Osteoblast (primary cell): ENCODE results near the gene CTXN2. TPM values are rescaled to one million over a fixed set of nuclear protein-coding genes. Genes with fewer than 3 reads are reported as not detected.

Experiments
- DNase-seq: peaks from one replicate; pipeline ENCODE4 v3.0.0; 2011; ENCODE audit warnings: low spot score, mixed read lengths; ENCODE audit not compliant: insufficient read length; ENCODE audit errors: missing footprints
- H2AFZ ChIP-seq: 2 replicates; pipeline ENCODE4 v1.6.0; 2011; ENCODE audit warnings: mild to moderate bottlenecking, low read length
- H3K27ac ChIP-seq: 2 replicates; pipeline ENCODE4 v1.5.1; 2011; ENCODE audit warnings: mild to moderate bottlenecking, low read depth, low read length, moderate library complexity
- H3K27me3 ChIP-seq: 2 replicates; pipeline ENCODE4 v1.6.0; 2012; ENCODE audit warnings: mild to moderate bottlenecking, control low read depth, inconsistent platforms, low read length, moderate library complexity; ENCODE audit not compliant: insufficient read depth
- H3K36me3 ChIP-seq: 2 replicates; pipeline ENCODE4 v1.5.1; 2011; ENCODE audit warnings: mild to moderate bottlenecking, low read length, control low read depth, moderate library complexity; ENCODE audit not compliant: insufficient read depth
- H3K4me1 ChIP-seq: 2 replicates; pipeline ENCODE4 v1.5.1; 2011; ENCODE audit warnings: mild to moderate bottlenecking, low read length, control low read depth, moderate library complexity; ENCODE audit not compliant: insufficient read depth
- H3K4me2 ChIP-seq: 2 replicates; pipeline ENCODE4 v1.6.0; 2011; ENCODE audit warnings: mild to moderate bottlenecking, low read length; ENCODE audit not compliant: insufficient read depth
- H3K4me3 ChIP-seq: fragments of 200-600 bp; sonication (generic); 3 replicates; pipeline ENCODE4 v1.5.1; 2012; ENCODE audit warnings: mild to moderate bottlenecking, low read length, inconsistent platforms; ENCODE audit not compliant: insufficient read depth
- H3K79me2 ChIP-seq: 2 replicates; pipeline ENCODE4 v1.6.0; 2012; ENCODE audit warnings: mild to moderate bottlenecking, low read length, control low read depth, inconsistent platforms; ENCODE audit not compliant: insufficient read depth
- H3K9me3 ChIP-seq: 2 replicates; pipeline ENCODE4 v1.5.1; 2011; ENCODE audit warnings: low read depth, low read length, control low read depth
- H4K20me1 ChIP-seq: 2 replicates; pipeline ENCODE4 v1.6.0; 2012; ENCODE audit warnings: mild to moderate bottlenecking, low read length, control low read depth; ENCODE audit not compliant: insufficient read depth
- total RNA-seq: library from RNA; depleted of rRNA; stranded (reverse); fragments of >200 nt; gene quantifications from 2 replicates; pipeline ENCODE4 v1.2.3, GENCODE V29; 2012
- TF ChIP-seq, protein P1 (sequence below): IDR thresholded peaks from 2 replicates; pipeline ENCODE4 v1.5.1; 2011; ENCODE audit warnings: mild to moderate bottlenecking, low read depth, low read length, moderate library complexity; ENCODE audit errors: extremely low read depth

CTXN2 gene
- total RNA-seq, 1 donor = not detected

DNA sequence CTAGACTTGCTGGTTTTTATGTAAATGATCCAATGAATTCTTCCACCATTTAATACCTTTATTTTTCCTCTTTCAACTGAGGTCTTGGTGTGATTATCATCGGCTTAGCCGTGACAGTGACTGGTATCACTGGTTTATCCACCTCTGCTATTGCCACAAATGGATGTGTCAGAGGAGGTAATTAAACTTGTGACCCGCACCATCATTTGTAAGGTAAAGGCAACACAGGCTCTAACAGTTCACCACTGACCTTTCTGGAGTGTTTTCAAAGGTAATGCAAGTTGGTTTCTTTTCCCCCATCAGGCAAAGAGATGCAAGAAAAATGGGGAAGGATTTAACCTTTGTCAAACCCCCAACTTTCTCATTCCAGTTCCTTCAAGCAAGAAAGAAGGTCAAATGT is 34.3 kb downstream of the CTXN2 start:
- Histone ChIP-seq H3K79me2 (no peaks in the 10 kb centered on the region), H3K27me3 (peaks cover 5% of the 10 kb centered on the region), H4K20me1 (no peaks in the 10 kb centered on the region), H3K4me3 (no peak overlapping the region), H3K9me3 (no peaks in the 10 kb centered on the region), H3K36me3 (no peaks in the 10 kb centered on the region), H3K27ac (no peak overlapping the region), H2AFZ (no peak overlapping the region), H3K4me1 (no peaks in the 10 kb centered on the region), H3K4me2 (no peak overlapping the region)
- TF ChIP-seq, protein P1, sequence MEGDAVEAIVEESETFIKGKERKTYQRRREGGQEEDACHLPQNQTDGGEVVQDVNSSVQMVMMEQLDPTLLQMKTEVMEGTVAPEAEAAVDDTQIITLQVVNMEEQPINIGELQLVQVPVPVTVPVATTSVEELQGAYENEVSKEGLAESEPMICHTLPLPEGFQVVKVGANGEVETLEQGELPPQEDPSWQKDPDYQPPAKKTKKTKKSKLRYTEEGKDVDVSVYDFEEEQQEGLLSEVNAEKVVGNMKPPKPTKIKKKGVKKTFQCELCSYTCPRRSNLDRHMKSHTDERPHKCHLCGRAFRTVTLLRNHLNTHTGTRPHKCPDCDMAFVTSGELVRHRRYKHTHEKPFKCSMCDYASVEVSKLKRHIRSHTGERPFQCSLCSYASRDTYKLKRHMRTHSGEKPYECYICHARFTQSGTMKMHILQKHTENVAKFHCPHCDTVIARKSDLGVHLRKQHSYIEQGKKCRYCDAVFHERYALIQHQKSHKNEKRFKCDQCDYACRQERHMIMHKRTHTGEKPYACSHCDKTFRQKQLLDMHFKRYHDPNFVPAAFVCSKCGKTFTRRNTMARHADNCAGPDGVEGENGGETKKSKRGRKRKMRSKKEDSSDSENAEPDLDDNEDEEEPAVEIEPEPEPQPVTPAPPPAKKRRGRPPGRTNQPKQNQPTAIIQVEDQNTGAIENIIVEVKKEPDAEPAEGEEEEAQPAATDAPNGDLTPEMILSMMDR = no peak
- DNase-seq = no peak

DNA sequence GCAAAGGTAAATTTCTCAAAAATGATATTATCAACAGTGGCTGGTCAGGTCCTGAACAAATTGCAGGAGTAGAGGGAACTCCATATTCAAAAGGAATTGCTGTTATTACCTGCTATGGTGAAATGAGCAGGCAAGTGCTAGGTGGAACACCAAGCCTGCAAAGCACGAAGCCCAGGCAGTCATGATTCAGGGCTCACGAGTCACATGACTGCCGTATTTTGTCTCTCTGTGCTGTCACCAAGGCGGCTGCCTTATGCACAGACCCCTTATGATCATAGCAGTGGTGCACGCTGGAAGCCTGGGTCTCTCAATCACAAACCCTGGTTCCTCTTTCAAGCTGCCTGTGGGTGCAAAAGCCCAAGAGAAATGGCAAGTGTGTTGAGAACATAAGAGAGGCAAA is 39.0 kb downstream of the CTXN2 start:
- DNase-seq = no peak
- H3K9me3 ChIP-seq = no peaks in the 10 kb centered on the region
- TF ChIP-seq, protein P1 = no peak
- H3K4me1 ChIP-seq = no peaks in the 10 kb centered on the region
- no peak overlapping the region for H2AFZ ChIP-seq
- no peak overlapping the region for H3K4me3 ChIP-seq
- no peaks in the 10 kb centered on the region for H3K79me2 ChIP-seq
- no peaks in the 10 kb centered on the region for H3K36me3 ChIP-seq
- H3K27ac ChIP-seq = no peak overlapping the region
- no peaks in the 10 kb centered on the region for H4K20me1 ChIP-seq
- H3K27me3 ChIP-seq = no peaks in the 10 kb centered on the region
- H3K4me2 ChIP-seq = no peak overlapping the region

GRCh38 chr15:48233246-48233645 is 41.8 kb downstream of the CTXN2 start:
- H3K36me3 ChIP-seq = no peaks in the 10 kb centered on the region
- TF ChIP-seq, protein P1 = no peak
- no peaks in the 10 kb centered on the region for H4K20me1 ChIP-seq
- H3K4me3 ChIP-seq = no peak overlapping the region
- H3K4me2 ChIP-seq = no peak overlapping the region
- H3K4me1 ChIP-seq = no peaks in the 10 kb centered on the region
- no peaks in the 10 kb centered on the region for H3K27me3 ChIP-seq
- no peak overlapping the region for H2AFZ ChIP-seq
- no peaks in the 10 kb centered on the region for H3K79me2 ChIP-seq
- no peak overlapping the region for H3K27ac ChIP-seq
- H3K9me3 ChIP-seq = no peaks in the 10 kb centered on the region
- no peak for DNase-seq

GRCh38 chr15:48239334-48239733 is 47.9 kb downstream of the CTXN2 start:
- Histone ChIP-seq H3K4me3 (no peak overlapping the region), H3K27me3 (no peaks in the 10 kb centered on the region), H2AFZ (no peak overlapping the region), H3K27ac (no peak overlapping the region), H3K4me1 (no peaks in the 10 kb centered on the region), H3K9me3 (no peaks in the 10 kb centered on the region), H3K79me2 (no peaks in the 10 kb centered on the region), H3K4me2 (no peak overlapping the region), H3K36me3 (no peaks in the 10 kb centered on the region), H4K20me1 (no peaks in the 10 kb centered on the region)
- DNase-seq = no peak
- TF ChIP-seq, protein P1 = no peak
